Activated T-cell treated with anti-CD3 and anti-CD28 coated beads, Interleukin-2, amount 50 U/mL, for 4 hours (primary cell): ENCODE data around the gene RASSF1. TPM values are rescaled to one million over a fixed set of nuclear protein-coding genes. Genes with fewer than 3 reads are reported as not detected.

Source experiments
- ATAC-seq, 2 donors: fragments of 200-7000 bp; cut with Tn5 transposase; one replicate each; pipeline ENCODE4 v1.10.0; 2021
- DNase-seq: peaks from one replicate; pipeline ENCODE4 v3.0.0-alpha.2; 2020
- H3K27me3 Mint-ChIP-seq: one replicate; pipeline ENCODE4 v1.8.0; 2021; ENCODE audit warnings: low read depth, mixed read lengths
- H3K36me3 Mint-ChIP-seq: one replicate; pipeline ENCODE4 v1.8.0; 2022; ENCODE audit warnings: mixed read lengths; ENCODE audit not compliant: insufficient read depth
- H3K4me1 Mint-ChIP-seq: one replicate; pipeline ENCODE4 v1.8.0; 2021; ENCODE audit warnings: low read depth, mixed read lengths
- H3K4me3 Mint-ChIP-seq: one replicate; pipeline ENCODE4 v1.8.0; 2021; ENCODE audit warnings: mild to moderate bottlenecking, moderate library complexity, mixed read lengths
- H3K9me3 Mint-ChIP-seq: one replicate; pipeline ENCODE4 v1.8.0; 2021; ENCODE audit warnings: mixed read lengths
- total RNA-seq, 3 donors: library from RNA; stranded (reverse); gene quantifications; one replicate each; pipeline ENCODE4 v1.2.1, GENCODE V29; 2021

RASSF1 gene
- total RNA-seq: 10 to 100 TPM; 33.7 to 40.3 (median 37.3) TPM

DNA sequence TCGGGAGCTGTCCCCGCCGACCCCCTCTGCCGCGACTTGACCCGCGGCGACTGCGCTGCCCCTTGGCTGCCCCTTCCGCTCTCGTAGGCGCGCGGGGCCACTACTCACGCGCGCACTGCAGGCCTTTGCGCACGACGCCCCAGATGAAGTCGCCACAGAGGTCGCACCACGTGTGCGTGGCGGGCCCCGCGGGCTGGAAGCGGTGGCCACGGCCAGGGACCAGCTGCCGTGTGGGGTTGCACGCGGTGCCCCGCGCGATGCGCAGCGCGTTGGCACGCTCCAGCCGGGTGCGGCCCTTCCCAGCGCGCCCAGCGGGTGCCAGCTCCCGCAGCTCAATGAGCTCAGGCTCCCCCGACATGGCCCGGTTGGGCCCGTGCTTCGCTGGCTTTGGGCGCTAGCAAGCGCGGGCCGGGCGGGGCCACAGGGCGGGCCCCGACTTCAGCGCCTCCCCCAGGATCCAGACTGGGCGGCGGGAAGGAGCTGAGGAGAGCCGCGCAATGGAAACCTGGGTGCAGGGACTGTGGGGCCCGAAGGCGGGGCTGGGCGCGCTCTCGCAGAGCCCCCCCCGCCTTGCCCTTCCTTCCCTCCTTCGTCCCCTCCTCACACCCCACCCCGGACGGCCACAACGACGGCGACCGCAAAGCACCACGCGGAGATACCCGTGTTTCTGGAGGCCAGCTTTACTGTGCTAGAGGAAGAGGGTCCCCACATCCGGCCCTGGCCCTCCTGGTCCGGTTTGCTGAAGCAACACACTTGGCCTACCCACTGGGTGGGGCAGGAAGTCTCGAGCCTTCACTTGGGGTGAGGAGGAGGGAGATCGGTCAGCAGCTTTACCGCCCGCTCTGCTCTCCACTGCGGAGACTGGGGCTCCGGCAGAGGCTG is at the start of gene RASSF1:
Gene RASSF1, minus strand, starts transcription at position 389 of the 882 bp plus-strand sequence. Its CDS starts 31 bp downstream, at position 358.
- Mint-ChIP-seq H3K36me3 (peaks cover 2% of the 10 kb centered on the region), H3K4me3 (peak within 1 kb of the TSS; percentile 96), H3K27me3 (no peaks in the 10 kb centered on the region), H3K4me1 (peaks cover 42% of the 10 kb centered on the region), H3K9me3 (no peaks in the 10 kb centered on the region)
- peak; percentile 44 for DNase-seq
- ATAC-seq: peak; percentile 19 to 24

GRCh38 chr3:50389414-50389767 is 48.8 kb upstream of the RASSF1 start:
- no peaks in the 10 kb centered on the region for H3K9me3 Mint-ChIP-seq
- ATAC-seq: no peak
- H3K4me1 Mint-ChIP-seq: peaks cover 2% of the 10 kb centered on the region
- H3K4me3 Mint-ChIP-seq: no peak overlapping the region
- no peaks in the 10 kb centered on the region for H3K27me3 Mint-ChIP-seq
- H3K36me3 Mint-ChIP-seq: no peaks in the 10 kb centered on the region
- DNase-seq: no peak

DNA sequence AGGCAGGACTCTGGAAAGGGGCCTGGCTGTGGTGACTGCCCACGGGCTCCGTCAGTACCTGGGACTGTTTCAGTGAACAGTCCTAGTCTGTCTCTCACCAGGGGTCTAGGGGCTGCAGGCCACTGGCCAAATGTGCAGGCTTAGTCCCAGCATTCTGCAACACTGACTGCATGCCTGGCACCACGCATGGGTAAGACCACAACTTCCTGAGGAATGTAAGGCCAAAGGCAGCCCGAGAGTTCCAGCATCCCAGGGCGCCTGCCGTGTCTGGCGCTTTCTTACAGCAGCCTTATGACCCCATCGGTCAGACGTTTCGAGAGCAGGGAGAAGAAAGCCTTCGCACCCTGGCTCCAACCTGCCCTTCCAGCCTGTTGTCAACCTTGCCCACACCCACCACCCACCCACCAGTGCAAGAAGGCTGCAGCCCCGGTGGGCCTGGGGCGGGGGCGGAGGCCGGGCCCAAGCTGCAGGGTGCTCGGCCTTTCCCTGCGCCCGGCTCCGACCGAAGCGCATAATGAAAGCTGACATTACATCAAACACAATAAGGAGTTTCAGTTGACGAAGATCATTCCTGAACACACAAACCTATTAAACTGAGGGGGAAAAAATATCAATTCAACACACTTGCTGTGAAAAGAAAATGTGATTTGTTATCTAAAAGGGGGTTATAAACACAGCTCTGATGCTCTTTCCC is 48.2 kb upstream of the RASSF1 start:
- Mint-ChIP-seq H3K9me3 (no peaks in the 10 kb centered on the region), H3K36me3 (no peaks in the 10 kb centered on the region), H3K4me3 (no peak overlapping the region), H3K4me1 (peaks cover 2% of the 10 kb centered on the region), H3K27me3 (no peaks in the 10 kb centered on the region)
- ATAC-seq (no peak), DNase-seq (no peak)

DNA sequence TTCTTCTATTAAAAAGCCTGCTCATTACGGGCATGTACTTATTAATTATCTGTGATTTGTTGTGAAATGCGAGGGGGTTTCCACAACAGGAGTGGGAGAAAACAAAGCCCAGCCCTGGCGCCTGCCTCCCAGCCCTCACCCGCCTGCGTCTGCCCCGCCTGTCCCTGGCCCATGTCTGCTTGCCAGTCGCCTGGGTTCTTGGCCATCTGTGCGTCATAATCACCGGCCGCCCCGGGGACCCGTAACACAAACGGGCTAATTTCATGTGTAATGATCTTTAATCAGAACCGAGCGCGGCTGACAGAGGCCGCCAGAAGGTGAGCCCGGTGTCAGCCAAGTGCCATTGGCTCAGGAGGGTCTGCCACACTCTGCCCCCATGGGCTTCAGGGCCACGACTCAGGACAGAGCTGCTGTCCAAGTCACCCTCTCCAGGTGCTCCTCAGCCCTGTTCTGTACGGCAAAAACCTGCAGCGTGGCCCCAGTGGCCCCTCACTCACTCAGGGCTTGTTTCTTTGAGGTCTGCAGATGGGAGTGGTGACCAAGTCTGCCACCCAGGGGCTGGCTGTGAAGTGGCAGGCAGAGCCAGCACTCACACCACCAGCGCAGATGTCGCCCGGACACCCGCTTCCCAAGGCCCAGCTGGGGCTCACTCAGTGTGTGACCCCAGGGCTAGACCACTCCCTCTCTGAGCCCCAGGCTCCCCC is 47.5 kb upstream of the RASSF1 start:
- no peaks in the 10 kb centered on the region for H3K27me3 Mint-ChIP-seq
- no peak overlapping the region for H3K4me3 Mint-ChIP-seq
- H3K36me3 Mint-ChIP-seq: no peaks in the 10 kb centered on the region
- peaks cover 2% of the 10 kb centered on the region for H3K4me1 Mint-ChIP-seq
- no peaks in the 10 kb centered on the region for H3K9me3 Mint-ChIP-seq
- ATAC-seq (no peak), DNase-seq (no peak)

GRCh38 chr3:50385754-50386153 is 45.1 kb upstream of the RASSF1 start:
- no peak for DNase-seq
- Mint-ChIP-seq H3K4me1 (no peaks in the 10 kb centered on the region), H3K27me3 (no peaks in the 10 kb centered on the region), H3K36me3 (no peaks in the 10 kb centered on the region), H3K4me3 (no peak overlapping the region), H3K9me3 (no peaks in the 10 kb centered on the region)
- ATAC-seq: no peak

GRCh38 chr3:50383750-50384149 is 43.1 kb upstream of the RASSF1 start:
- no peak for ATAC-seq
- no peaks in the 10 kb centered on the region for H3K27me3 Mint-ChIP-seq
- no peaks in the 10 kb centered on the region for H3K9me3 Mint-ChIP-seq
- no peak overlapping the region for H3K4me3 Mint-ChIP-seq
- DNase-seq: no peak
- H3K36me3 Mint-ChIP-seq: no peaks in the 10 kb centered on the region
- H3K4me1 Mint-ChIP-seq: no peaks in the 10 kb centered on the region

DNA sequence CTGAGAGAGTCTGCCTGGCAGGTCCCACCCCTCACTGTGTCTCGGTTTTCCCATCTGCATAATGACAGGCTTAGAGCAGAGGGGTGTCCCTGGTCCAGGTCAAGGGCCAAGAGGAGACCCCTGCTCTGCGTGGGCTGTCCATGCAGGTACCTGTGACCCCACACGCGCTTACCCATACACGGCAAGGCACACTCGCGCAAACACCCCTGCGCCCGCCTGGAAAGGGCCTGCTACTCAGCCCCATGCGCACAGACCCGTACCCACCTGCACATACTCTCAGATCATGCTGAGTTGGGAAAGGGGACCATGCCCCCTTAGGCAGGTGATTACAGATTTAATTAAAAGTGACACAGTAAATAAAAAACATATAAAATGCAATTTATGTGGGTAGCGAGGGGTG is 42.1 kb upstream of the RASSF1 start:
- ATAC-seq: no peak
- Mint-ChIP-seq H3K4me3 (no peak overlapping the region), H3K27me3 (no peaks in the 10 kb centered on the region)

DNA sequence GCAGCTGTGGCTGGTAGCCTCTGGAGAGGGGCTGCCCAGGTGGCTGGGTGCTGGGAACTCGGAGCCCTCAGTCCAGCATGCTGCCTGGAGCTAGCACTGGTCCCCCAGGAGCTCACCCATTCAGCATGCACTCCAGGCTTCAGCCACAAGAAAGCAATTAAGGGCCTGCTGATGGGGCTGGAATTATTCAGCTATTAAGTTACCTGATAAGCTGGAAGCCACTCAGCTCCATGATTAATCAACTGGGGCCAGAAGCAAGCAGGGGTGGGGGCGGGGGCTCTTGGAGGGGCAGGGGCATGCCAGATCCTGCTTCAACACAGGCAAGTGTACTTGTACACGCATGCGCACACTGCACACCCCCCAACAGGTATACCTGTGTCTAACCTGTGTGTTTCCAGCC is 40.7 kb upstream of the RASSF1 start:
- H3K4me3 Mint-ChIP-seq: no peak overlapping the region
- no peak for ATAC-seq
- no peaks in the 10 kb centered on the region for H3K9me3 Mint-ChIP-seq

More for the DNA sequence above, 42.1 kb upstream of the RASSF1 start:
- H3K36me3 Mint-ChIP-seq: no peaks in the 10 kb centered on the region
- no peak for DNase-seq
- H3K9me3 Mint-ChIP-seq: no peaks in the 10 kb centered on the region
- H3K4me1 Mint-ChIP-seq: no peaks in the 10 kb centered on the region

GRCh38 chr3:50380405-50381085 is 39.9 kb upstream of the RASSF1 start:
- H3K27me3 Mint-ChIP-seq: no peaks in the 10 kb centered on the region
- H3K9me3 Mint-ChIP-seq: no peaks in the 10 kb centered on the region
- no peaks in the 10 kb centered on the region for H3K4me1 Mint-ChIP-seq
- ATAC-seq (no peak), DNase-seq (no peak)
- no peak overlapping the region for H3K4me3 Mint-ChIP-seq
- no peaks in the 10 kb centered on the region for H3K36me3 Mint-ChIP-seq

More for the DNA sequence above, 40.7 kb upstream of the RASSF1 start:
- H3K4me1 Mint-ChIP-seq: no peaks in the 10 kb centered on the region
- H3K36me3 Mint-ChIP-seq: no peaks in the 10 kb centered on the region
- H3K27me3 Mint-ChIP-seq: no peaks in the 10 kb centered on the region
- DNase-seq: no peak

GRCh38 chr3:50378757-50379156 is 38.1 kb upstream of the RASSF1 start:
- no peaks in the 10 kb centered on the region for H3K36me3 Mint-ChIP-seq
- no peak overlapping the region for H3K4me3 Mint-ChIP-seq
- H3K4me1 Mint-ChIP-seq: no peaks in the 10 kb centered on the region
- no peak for DNase-seq
- no peaks in the 10 kb centered on the region for H3K9me3 Mint-ChIP-seq
- no peak for ATAC-seq
- no peaks in the 10 kb centered on the region for H3K27me3 Mint-ChIP-seq

- Mint-ChIP-seq H3K36me3 (no peaks in the 10 kb centered on the region), H3K27me3 (no peaks in the 10 kb centered on the region), H3K4me1 (peaks cover under 1% of the 10 kb centered on the region), H3K9me3 (no peaks in the 10 kb centered on the region), H3K4me3 (no peak overlapping the region)
- DNase-seq: no peak
- no peak for ATAC-seq
These were observed 37.4 kb upstream of the RASSF1 start for GRCh38 chr3:50378024-50378423.

DNA sequence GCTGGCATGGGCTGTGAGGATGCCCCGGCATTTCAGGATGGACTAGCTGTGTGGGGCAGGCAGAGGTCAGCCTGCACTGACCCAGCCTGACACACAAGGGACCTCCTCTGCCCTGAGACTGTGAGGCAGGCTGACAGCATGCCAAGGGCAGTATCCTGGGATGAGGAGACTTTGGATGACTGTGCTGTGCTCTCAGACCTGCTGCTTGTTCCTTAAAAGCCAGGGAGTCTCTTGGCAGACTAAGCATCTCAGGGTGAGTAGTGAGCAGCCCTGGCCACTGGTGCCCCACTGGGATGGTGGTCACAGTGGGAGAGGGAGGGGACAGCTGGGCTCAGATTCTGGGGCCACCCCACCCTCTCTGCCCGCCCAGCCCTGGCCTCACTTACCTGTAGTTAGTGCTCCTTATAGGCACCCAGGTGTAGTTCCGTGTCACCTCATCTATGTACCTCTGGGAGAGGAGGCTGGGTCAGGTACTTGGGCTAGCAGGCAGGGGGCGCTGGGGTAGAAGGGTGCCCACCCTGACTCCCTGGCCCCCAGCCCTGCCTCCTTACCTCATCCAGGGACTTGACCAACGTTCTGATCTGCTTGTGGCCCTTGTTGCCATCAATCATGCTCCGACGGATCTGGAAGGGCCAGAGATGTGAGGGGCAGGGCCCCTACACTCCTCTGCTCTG is 34.8 kb upstream of the RASSF1 start:
- peak in 1 of 2 donors; percentile 16 for ATAC-seq
- H3K9me3 Mint-ChIP-seq: no peaks in the 10 kb centered on the region

DNA sequence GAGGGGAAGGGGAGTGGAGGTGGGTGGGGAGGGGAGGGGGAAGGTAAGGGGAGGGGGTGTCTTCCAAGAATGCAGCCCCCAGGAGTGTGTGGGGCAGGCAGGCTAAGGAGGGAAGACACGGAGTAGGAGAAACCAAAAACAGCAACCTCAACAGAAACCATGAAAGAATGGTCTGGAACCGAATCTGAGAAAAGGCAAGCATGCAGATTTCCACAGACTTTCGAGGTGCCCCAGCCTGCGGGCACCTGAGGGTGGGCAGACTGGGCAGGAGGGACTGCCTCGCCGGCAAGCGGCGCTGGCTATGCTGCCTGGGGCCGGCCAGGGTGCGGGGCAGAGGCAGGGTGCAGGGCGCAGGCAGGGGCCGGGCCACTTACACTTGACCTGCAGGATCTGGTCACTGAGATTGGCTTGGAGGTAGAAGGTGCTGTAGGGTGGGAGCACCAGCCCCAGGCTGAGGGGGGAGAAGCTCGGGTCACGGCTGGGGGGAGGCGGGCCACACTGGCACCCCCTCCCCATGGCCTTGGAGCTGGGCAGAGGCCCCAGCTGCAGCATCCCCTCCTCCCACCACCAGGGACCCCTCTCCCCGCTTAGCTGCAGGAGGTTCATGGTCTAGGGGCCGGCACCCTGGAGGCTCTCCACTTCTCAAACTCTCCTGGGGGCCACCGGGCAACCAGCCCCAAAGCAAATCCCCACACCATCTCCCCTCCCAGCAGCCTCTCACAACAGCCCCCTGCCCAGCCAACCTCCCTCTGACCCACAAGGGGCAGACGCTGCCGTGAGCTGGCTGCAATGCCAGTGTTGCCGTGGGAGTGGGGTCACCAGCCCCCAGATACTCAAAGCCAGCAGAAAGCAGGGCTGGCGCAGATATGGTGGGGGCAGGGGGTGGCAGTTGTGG is 34.0 kb upstream of the RASSF1 start:
- Mint-ChIP-seq H3K9me3 (no peaks in the 10 kb centered on the region), H3K4me3 (no peak overlapping the region), H3K36me3 (no peaks in the 10 kb centered on the region), H3K4me1 (peaks cover 4% of the 10 kb centered on the region), H3K27me3 (no peaks in the 10 kb centered on the region)
- DNase-seq: no peak
- no peak for ATAC-seq

More for the DNA sequence above, 34.8 kb upstream of the RASSF1 start:
- DNase-seq: no peak
- Mint-ChIP-seq H3K27me3 (no peaks in the 10 kb centered on the region), H3K4me1 (peaks cover 4% of the 10 kb centered on the region), H3K4me3 (no peak overlapping the region), H3K36me3 (no peaks in the 10 kb centered on the region)
